ENCODE data around the gene KLK8.

DNA sequence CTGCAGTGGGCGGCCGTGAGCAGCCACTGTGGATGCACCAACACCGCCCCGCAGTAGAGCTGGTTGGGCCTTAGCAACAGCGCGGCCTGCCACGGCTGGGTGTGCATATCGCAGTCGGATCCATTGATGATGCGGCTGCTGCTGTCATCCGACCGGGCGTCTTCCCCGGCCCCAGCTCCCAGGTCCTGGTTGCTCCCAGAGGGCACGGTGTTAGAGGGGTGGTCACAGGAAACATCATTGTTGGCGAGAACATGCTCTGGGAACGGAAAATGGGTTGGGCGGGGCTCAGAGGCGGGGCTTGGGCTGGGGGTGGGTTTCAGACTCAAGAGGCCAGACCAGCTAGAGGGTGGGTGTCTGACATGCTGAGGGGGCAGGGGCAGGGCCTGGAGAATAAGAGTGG is 51.5 kb downstream of the KLK8 start:
- TF ChIP-seq EZH2 (IDR thresholded peaks at IDR 0.05; ENCODE audit: insufficient read depth, poor library complexity, severe bottlenecking) (no peak), EZH2phosphoT487 (IDR thresholded peaks at IDR 0.05; ENCODE audit: insufficient read depth, low read depth) (no peak)

Measured in GM23248 (cell line).